ENCODE data around the gene NSG1. TPM values are rescaled to one million over a fixed set of nuclear protein-coding genes. Genes with fewer than 3 reads are reported as not detected.

The NSG1 gene
- total and polyA plus RNA-seq, 2 donors (not counting 1 experiment from before 2014, with no cell fraction given) = 0.17 to 1.1 TPM

DNA sequence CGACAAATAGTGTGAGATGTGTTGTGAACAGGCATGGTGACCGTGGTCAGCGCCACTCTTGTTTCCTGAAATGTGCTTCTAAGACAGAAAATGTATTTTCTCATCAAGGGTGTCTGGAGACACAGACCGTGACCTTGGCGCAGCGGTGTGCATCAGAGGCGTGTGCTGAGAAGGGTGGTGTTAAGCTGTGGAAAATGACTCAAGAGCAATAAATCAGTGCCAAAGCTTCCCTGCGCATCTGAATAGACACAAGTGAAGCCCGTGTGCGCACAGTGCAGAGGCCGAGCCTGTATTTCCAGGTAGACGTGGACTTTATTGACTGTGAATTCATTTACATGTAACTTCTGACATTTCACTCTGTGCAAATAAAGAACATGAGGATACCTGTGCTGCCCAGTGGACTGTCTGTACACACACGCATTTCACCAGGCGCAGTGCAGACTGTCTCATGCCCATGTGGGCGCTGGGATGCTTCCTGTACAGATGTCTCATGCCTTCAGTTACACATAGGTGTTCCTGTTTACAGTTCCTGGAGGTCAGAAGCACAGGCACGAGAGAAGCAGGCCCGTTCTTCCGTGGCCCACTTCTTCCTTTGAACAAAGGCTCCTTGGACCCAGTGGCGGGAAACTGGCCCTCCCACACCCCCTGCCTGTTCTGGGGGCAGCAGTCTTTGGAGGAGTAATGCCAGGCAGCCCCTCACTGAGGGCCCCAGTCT, 31.9 kb downstream of the NSG1 start:
- Histone ChIP-seq H2AFZ (ENCODE audit: low read length) (no peak overlapping the region), H3K9me3 (ENCODE audit: control insufficient read depth, insufficient read depth, low read depth, low read length) (no peaks in the 10 kb centered on the region), H3K27me3 (ENCODE audit: control insufficient read depth, insufficient read depth, low read length) (no peaks in the 10 kb centered on the region), H3K4me2 (ENCODE audit: extremely low read depth, insufficient read depth, low read length) (no peak overlapping the region), H3K4me1 (ENCODE audit: control insufficient read depth, extremely low read depth, insufficient read depth, low read length) (no peaks in the 10 kb centered on the region), H3K27ac (ENCODE audit: insufficient read depth, low read length) (no peak overlapping the region), H3K4me3 (replicated peaks in 1 of 4; ENCODE audit: control extremely low read depth in 1 of 4, insufficient read depth in 1 of 4, low read depth in 3 of 4, low read length in 4 of 4) (no peak overlapping the region), H3K79me2 (ENCODE audit: control insufficient read depth, insufficient read depth, low read length) (no peaks in the 10 kb centered on the region), H3K36me3 (ENCODE audit: control insufficient read depth, insufficient read depth, low read length) (peaks cover 8% of the 10 kb centered on the region), H4K20me1 (ENCODE audit: control insufficient read depth, extremely low read depth, insufficient read depth, low read length) (no peaks in the 10 kb centered on the region), H3K9ac (ENCODE audit: insufficient read depth, low read length) (no peak overlapping the region)
- no peak for TF ChIP-seq EZH2 (IDR thresholded peaks at IDR 0.05; ENCODE audit: low read length, missing control alignments)
- no peak for DNase-seq (ENCODE audit: low read depth in 2 of 2)

DNA sequence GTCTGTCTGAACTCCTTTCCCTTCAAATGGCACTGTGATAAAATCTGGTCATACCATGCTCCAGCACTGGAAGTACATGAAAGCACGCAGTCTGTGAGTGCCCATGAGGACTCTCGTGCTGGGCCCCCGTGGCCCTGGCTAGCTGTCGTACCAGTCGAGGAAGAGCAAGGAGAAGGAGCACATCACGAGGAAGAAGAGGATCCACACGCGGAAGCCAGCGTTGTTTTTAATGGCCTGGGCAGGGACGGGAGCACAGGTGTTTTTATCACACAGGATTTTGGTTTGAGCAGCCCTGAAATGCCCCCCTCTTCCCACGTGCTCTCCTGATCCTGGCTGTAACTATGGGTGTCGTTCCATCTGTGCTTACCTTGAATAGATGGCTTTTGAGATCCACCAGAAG, 33.0 kb downstream of the NSG1 start:
- DNase-seq (ENCODE audit: low read depth in 2 of 2) = no peak
- H3K27ac ChIP-seq (ENCODE audit: insufficient read depth, low read length) = no peak overlapping the region
- H4K20me1 ChIP-seq (ENCODE audit: control insufficient read depth, extremely low read depth, insufficient read depth, low read length) = no peaks in the 10 kb centered on the region
- no peak overlapping the region for H3K9ac ChIP-seq (ENCODE audit: insufficient read depth, low read length)
- H3K4me2 ChIP-seq (ENCODE audit: extremely low read depth, insufficient read depth, low read length) = no peak overlapping the region
- H3K4me1 ChIP-seq (ENCODE audit: control insufficient read depth, extremely low read depth, insufficient read depth, low read length) = no peaks in the 10 kb centered on the region
- no peak overlapping the region for H3K4me3 ChIP-seq (replicated peaks in 1 of 4; ENCODE audit: control extremely low read depth in 1 of 4, insufficient read depth in 1 of 4, low read depth in 3 of 4, low read length in 4 of 4)
- no peaks in the 10 kb centered on the region for H3K79me2 ChIP-seq (ENCODE audit: control insufficient read depth, insufficient read depth, low read length)
- peaks cover 10% of the 10 kb centered on the region for H3K36me3 ChIP-seq (ENCODE audit: control insufficient read depth, insufficient read depth, low read length)
- H3K27me3 ChIP-seq (ENCODE audit: control insufficient read depth, insufficient read depth, low read length) = no peaks in the 10 kb centered on the region
- no peak overlapping the region for H2AFZ ChIP-seq (ENCODE audit: low read length)
- no peaks in the 10 kb centered on the region for H3K9me3 ChIP-seq (ENCODE audit: control insufficient read depth, insufficient read depth, low read depth, low read length)
- no peak for TF ChIP-seq EZH2 (IDR thresholded peaks at IDR 0.05; ENCODE audit: low read length, missing control alignments)
- TF ChIP-seq, protein P1, sequence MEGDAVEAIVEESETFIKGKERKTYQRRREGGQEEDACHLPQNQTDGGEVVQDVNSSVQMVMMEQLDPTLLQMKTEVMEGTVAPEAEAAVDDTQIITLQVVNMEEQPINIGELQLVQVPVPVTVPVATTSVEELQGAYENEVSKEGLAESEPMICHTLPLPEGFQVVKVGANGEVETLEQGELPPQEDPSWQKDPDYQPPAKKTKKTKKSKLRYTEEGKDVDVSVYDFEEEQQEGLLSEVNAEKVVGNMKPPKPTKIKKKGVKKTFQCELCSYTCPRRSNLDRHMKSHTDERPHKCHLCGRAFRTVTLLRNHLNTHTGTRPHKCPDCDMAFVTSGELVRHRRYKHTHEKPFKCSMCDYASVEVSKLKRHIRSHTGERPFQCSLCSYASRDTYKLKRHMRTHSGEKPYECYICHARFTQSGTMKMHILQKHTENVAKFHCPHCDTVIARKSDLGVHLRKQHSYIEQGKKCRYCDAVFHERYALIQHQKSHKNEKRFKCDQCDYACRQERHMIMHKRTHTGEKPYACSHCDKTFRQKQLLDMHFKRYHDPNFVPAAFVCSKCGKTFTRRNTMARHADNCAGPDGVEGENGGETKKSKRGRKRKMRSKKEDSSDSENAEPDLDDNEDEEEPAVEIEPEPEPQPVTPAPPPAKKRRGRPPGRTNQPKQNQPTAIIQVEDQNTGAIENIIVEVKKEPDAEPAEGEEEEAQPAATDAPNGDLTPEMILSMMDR (conservative IDR thresholded peaks at IDR 0.05 in 1 of 2, IDR thresholded peaks at IDR 0.05 in 1 of 2; ENCODE audit: low read depth in 1 of 2, low read length in 2 of 2) = no peak

DNA sequence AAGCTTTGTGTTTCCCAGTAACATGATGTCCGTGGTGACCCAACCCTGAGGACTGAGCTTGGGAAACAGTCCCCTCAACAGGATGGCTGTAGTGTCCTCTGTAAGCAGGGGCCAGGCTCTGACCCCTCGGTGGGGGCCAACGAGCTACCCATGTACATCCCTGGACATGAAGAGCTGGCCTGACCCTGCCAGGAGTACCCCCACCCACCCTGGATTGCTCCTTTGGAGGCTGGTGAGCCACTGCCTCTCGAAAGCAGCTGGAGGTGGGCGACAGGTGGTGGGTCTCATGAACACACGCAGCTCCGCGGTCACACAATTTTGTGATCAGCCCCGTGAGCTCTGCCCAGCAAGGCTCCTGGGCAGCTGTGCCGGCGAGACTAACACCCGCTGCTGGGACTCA, 33.5 kb downstream of the NSG1 start:
- H3K36me3 ChIP-seq (ENCODE audit: control insufficient read depth, insufficient read depth, low read length) = peaks cover 9% of the 10 kb centered on the region
- no peaks in the 10 kb centered on the region for H3K9me3 ChIP-seq (ENCODE audit: control insufficient read depth, insufficient read depth, low read depth, low read length)
- no peak for TF ChIP-seq EZH2 (IDR thresholded peaks at IDR 0.05; ENCODE audit: low read length, missing control alignments)
- TF ChIP-seq, protein P1 (conservative IDR thresholded peaks at IDR 0.05 in 1 of 2, IDR thresholded peaks at IDR 0.05 in 1 of 2; ENCODE audit: low read depth in 1 of 2, low read length in 2 of 2) = no peak
- H3K4me1 ChIP-seq (ENCODE audit: control insufficient read depth, extremely low read depth, insufficient read depth, low read length) = no peaks in the 10 kb centered on the region
- DNase-seq (ENCODE audit: low read depth in 2 of 2) = no peak
- H3K4me3 ChIP-seq (replicated peaks in 1 of 4; ENCODE audit: control extremely low read depth in 1 of 4, insufficient read depth in 1 of 4, low read depth in 3 of 4, low read length in 4 of 4) = no peak overlapping the region
- no peak overlapping the region for H3K4me2 ChIP-seq (ENCODE audit: extremely low read depth, insufficient read depth, low read length)
- H3K79me2 ChIP-seq (ENCODE audit: control insufficient read depth, insufficient read depth, low read length) = no peaks in the 10 kb centered on the region
- H2AFZ ChIP-seq (ENCODE audit: low read length) = no peak overlapping the region
- H3K27ac ChIP-seq (ENCODE audit: insufficient read depth, low read length) = no peak overlapping the region
- H3K27me3 ChIP-seq (ENCODE audit: control insufficient read depth, insufficient read depth, low read length) = no peaks in the 10 kb centered on the region
- H3K9ac ChIP-seq (ENCODE audit: insufficient read depth, low read length) = no peak overlapping the region
- H4K20me1 ChIP-seq (ENCODE audit: control insufficient read depth, extremely low read depth, insufficient read depth, low read length) = no peaks in the 10 kb centered on the region

Measured in fibroblast of lung (primary cell).